ENCODE results near the gene TKTL1.

TKTL1 gene

GRCh38 chrX:154359362-154360154 lies 64.0 kb downstream of the TKTL1 start:
- in situ Hi-C loops (cut with MboI; ENCODE audit: low sequenced_read_pairs) = no loop called here

GRCh38 chrX:154360155-154360713 lies 64.6 kb downstream of the TKTL1 start:
- in situ Hi-C loops (cut with MboI; ENCODE audit: low sequenced_read_pairs) = no loop called here

GRCh38 chrX:154362085-154362742 lies 66.6 kb downstream of the TKTL1 start:
- in situ Hi-C loops (cut with MboI; ENCODE audit: low sequenced_read_pairs) = no loop called here

GRCh38 chrX:154363706-154364439 lies 68.3 kb downstream of the TKTL1 start:
- in situ Hi-C loops (cut with MboI; ENCODE audit: low sequenced_read_pairs) = no loop called here

GRCh38 chrX:154365052-154365600 lies 69.5 kb downstream of the TKTL1 start:
- in situ Hi-C loops (cut with MboI; ENCODE audit: low sequenced_read_pairs) = no loop called here

GRCh38 chrX:154365997-154366665 lies 70.5 kb downstream of the TKTL1 start:
- in situ Hi-C loops (cut with MboI; ENCODE audit: low sequenced_read_pairs) = no loop called here

- in situ Hi-C loops (cut with MboI; ENCODE audit: low sequenced_read_pairs) = no loop called here
These were observed 71.1 kb downstream of the TKTL1 start for GRCh38 chrX:154366666-154367055.

GRCh38 chrX:154367474-154368308 lies 72.1 kb downstream of the TKTL1 start:
- in situ Hi-C loops (cut with MboI; ENCODE audit: low sequenced_read_pairs) = no loop called here

GRCh38 chrX:154368630-154369448 lies 73.2 kb downstream of the TKTL1 start:
- in situ Hi-C loops (cut with MboI; ENCODE audit: low sequenced_read_pairs) = no loop called here

- in situ Hi-C loops (cut with MboI; ENCODE audit: low sequenced_read_pairs) = no loop called here
These were observed 74.1 kb downstream of the TKTL1 start for GRCh38 chrX:154369449-154370299.

GRCh38 chrX:154370300-154371016 lies 74.9 kb downstream of the TKTL1 start:
- in situ Hi-C loops (cut with MboI; ENCODE audit: low sequenced_read_pairs) = no loop called here

- in situ Hi-C loops (cut with MboI; ENCODE audit: low sequenced_read_pairs) = no loop called here
These were observed 75.6 kb downstream of the TKTL1 start for GRCh38 chrX:154371017-154371788.

- in situ Hi-C loops (cut with MboI; ENCODE audit: low sequenced_read_pairs) = no loop called here
These were observed 76.2 kb downstream of the TKTL1 start for GRCh38 chrX:154371789-154372300.

- in situ Hi-C loops (cut with MboI; ENCODE audit: low sequenced_read_pairs) = no loop called here
These were observed 77.0 kb downstream of the TKTL1 start for GRCh38 chrX:154372612-154373022.

- in situ Hi-C loops (cut with MboI; ENCODE audit: low sequenced_read_pairs) = no loop called here
These were observed 78.0 kb downstream of the TKTL1 start for GRCh38 chrX:154373340-154374306.

All from HL-60/S4 treated with retinoic acid at 250 ng/mL for 4 days and 3 days (cell line).